H1 (cell line): ENCODE results near the gene PNLDC1. TPM values are rescaled to one million over a fixed set of nuclear protein-coding genes. Genes with fewer than 3 reads are reported as not detected.

Source experiments
- CTCF ChIA-PET: fragments of 300-600 bp; sonication (Branson Sonifier 250); formaldehyde crosslinking; loops from one replicate; lab custom pipeline; 2021; ENCODE audit not compliant: partially characterized antibody; lab: Charles Lee
- POLR2A ChIA-PET: fragments of 300-600 bp; sonication (Branson Sonifier 250); formaldehyde crosslinking; loops from one replicate; lab custom pipeline; 2021; ENCODE audit warnings: inconsistent platforms; ENCODE audit not compliant: partially characterized antibody; lab: Charles Lee
- DNase-seq, 2 experiments: peaks; one replicate each; pipeline versions ENCODE4 v3.0.0 to v3.0.0-alpha.2; 2010 to 2022; ENCODE audit warnings: low spot score in 2 of 2, low read depth in 1 of 2, mixed read lengths in 1 of 2
- FAIRE-seq: peaks from 2 replicates; lab custom pipeline; 2011; peaks lifted over from hg19 to GRCh38; lab: Jason Lieb, UNC
- H2AFZ ChIP-seq: 2 replicates; pipeline ENCODE4 v1.8.1; 2012; ENCODE audit warnings: low read length, inconsistent platforms
- H2AK5ac ChIP-seq: 2 replicates; pipeline ENCODE4 v1.6.1; 2013; ENCODE audit warnings: low read depth, low read length
- H2BK120ac ChIP-seq: replicated peaks from 2 replicates; pipeline ENCODE3; 2013; ENCODE audit warnings: low read depth, low read length, inconsistent platforms
- H2BK12ac ChIP-seq: 2 replicates; pipeline ENCODE4 v1.6.1; 2013; ENCODE audit warnings: low read depth, low read length
- H2BK15ac ChIP-seq: 2 replicates; pipeline ENCODE4 v1.6.1; 2013; ENCODE audit warnings: low read length
- H2BK20ac ChIP-seq: 2 replicates; pipeline ENCODE4 v1.6.1; 2013; ENCODE audit warnings: low read length
- H2BK5ac ChIP-seq: 2 replicates; pipeline ENCODE4 v1.6.1; 2013; ENCODE audit warnings: low read depth, low read length
- H3K14ac ChIP-seq: 2 replicates; pipeline ENCODE4 v1.6.1; 2013; ENCODE audit warnings: inconsistent platforms; ENCODE audit not compliant: insufficient read length
- H3K18ac ChIP-seq: 2 replicates; pipeline ENCODE4 v1.6.1; 2013; ENCODE audit warnings: low read length; ENCODE audit errors: extremely low read depth
- H3K23ac ChIP-seq: 2 replicates; pipeline ENCODE4 v1.6.1; 2013; ENCODE audit warnings: inconsistent platforms; ENCODE audit not compliant: insufficient read length
- H3K23me2 ChIP-seq: 2 replicates; pipeline ENCODE4 v1.6.1; 2013; ENCODE audit warnings: low read depth, low read length
- H3K27ac ChIP-seq: 2 replicates; pipeline ENCODE4 v1.6.1; 2011; ENCODE audit warnings: low read depth, low read length, inconsistent platforms
- H3K27me3 ChIP-seq, 4 experiments: replicated peaks in 1 of 4; 1 replicate in 1 of 4; 2 replicates in 3 of 4; pipeline versions ENCODE4 v1.6.1 to v1.8.1; 2011 to 2013; ENCODE audit warnings: low read length in 3 of 4, mild to moderate bottlenecking in 3 of 4, inconsistent platforms in 2 of 4, mixed read lengths in 2 of 4, moderate library complexity in 1 of 4; ENCODE audit not compliant: control insufficient read depth in 3 of 4, insufficient read depth in 3 of 4; ENCODE audit errors: extremely low read depth in 1 of 4
- H3K36me3 ChIP-seq, 4 experiments: 2 replicates each; pipeline versions ENCODE4 v1.6.1 to v1.8.1; 2011 to 2013; ENCODE audit warnings: mild to moderate bottlenecking in 4 of 4, low read length in 3 of 4, moderate library complexity in 2 of 4, control low read depth in 1 of 4, inconsistent platforms in 1 of 4; ENCODE audit not compliant: insufficient read depth in 4 of 4, control insufficient read depth in 2 of 4
- H3K4ac ChIP-seq: replicated peaks from 2 replicates; pipeline ENCODE3; 2013; ENCODE audit warnings: low read length, low read depth, mixed read lengths, inconsistent platforms; ENCODE audit not compliant: insufficient read length
- H3K4me1 ChIP-seq, 4 experiments: replicated peaks in 1 of 4; 1 replicate in 1 of 4; 2 replicates in 3 of 4; pipeline versions ENCODE4 v1.6.1 to v1.8.1; 2011 to 2013; ENCODE audit warnings: low read length in 3 of 4, inconsistent platforms in 2 of 4, mixed read lengths in 1 of 4; ENCODE audit not compliant: insufficient read depth in 4 of 4, control insufficient read depth in 3 of 4
- H3K4me2 ChIP-seq, 2 experiments: 2 replicates each; pipeline versions ENCODE4 v1.6.1 to v1.8.1; 2011 to 2013; ENCODE audit warnings: low read depth in 2 of 2, low read length in 2 of 2, control low read depth in 1 of 2, inconsistent platforms in 1 of 2, mild to moderate bottlenecking in 1 of 2; ENCODE audit not compliant: insufficient read depth in 1 of 2
- H3K4me3 ChIP-seq, 4 experiments: fragments of 200-600, 300-600 bp in 1 of 4; sonication (generic), shearing (Covaris generic), sonication (Bioruptor Twin) in 1 of 4; 2 replicates each; pipeline versions ENCODE4 v1.5.1 to v1.8.1; 2011 to 2016; ENCODE audit warnings: low read length in 4 of 4, low read depth in 3 of 4, control low read depth in 2 of 4, inconsistent platforms in 2 of 4, mild to moderate bottlenecking in 2 of 4, mixed read lengths in 1 of 4, moderate library complexity in 1 of 4; ENCODE audit not compliant: insufficient read depth in 2 of 4; ENCODE audit errors: extremely low read depth in 1 of 4
- H3K56ac ChIP-seq: replicated peaks from 2 replicates; pipeline ENCODE3; 2013; ENCODE audit warnings: low read depth, mild to moderate bottlenecking, mixed read lengths, low read length, inconsistent platforms; ENCODE audit not compliant: insufficient read length
- H3K79me1 ChIP-seq: 2 replicates; pipeline ENCODE4 v1.6.1; 2013; ENCODE audit warnings: low read depth, low read length, control low read depth
- H3K79me2 ChIP-seq, 2 experiments: 2 replicates each; pipeline versions ENCODE4 v1.6.1 to v1.8.1; 2012 to 2013; ENCODE audit warnings: low read length in 2 of 2, mild to moderate bottlenecking in 2 of 2, inconsistent platforms in 1 of 2; ENCODE audit not compliant: insufficient read depth in 2 of 2, control insufficient read depth in 1 of 2
- H3K9ac ChIP-seq, 4 experiments: replicated peaks in 1 of 4; 1 replicate in 1 of 4; 2 replicates in 3 of 4; pipeline versions ENCODE4 v1.6.1 to v1.8.1; 2011 to 2013; ENCODE audit warnings: low read depth in 3 of 4, low read length in 3 of 4, control low read depth in 2 of 4, mild to moderate bottlenecking in 2 of 4, moderate library complexity in 2 of 4, inconsistent platforms in 1 of 4; ENCODE audit errors: extremely low read depth in 1 of 4
- H3K9me3 ChIP-seq, 2 experiments: 2 replicates each; pipeline versions ENCODE4 v1.6.1 to v1.8.1; 2012 to 2013; ENCODE audit warnings: mild to moderate bottlenecking in 2 of 2, moderate library complexity in 2 of 2, control low read depth in 1 of 2, inconsistent platforms in 1 of 2, low read depth in 1 of 2, low read length in 1 of 2, mixed read lengths in 1 of 2; ENCODE audit not compliant: insufficient read depth in 2 of 2
- H4K20me1 ChIP-seq, 2 experiments: replicated peaks in 1 of 2; 2 replicates each; pipeline versions ENCODE3 to v1.8.1; 2011 to 2013; ENCODE audit warnings: inconsistent platforms in 2 of 2, low read length in 2 of 2, mild to moderate bottlenecking in 1 of 2; ENCODE audit not compliant: insufficient read depth in 2 of 2, control insufficient read depth in 1 of 2
- H4K5ac ChIP-seq: 2 replicates; pipeline ENCODE4 v1.6.1; 2013; ENCODE audit warnings: low read length, low read depth, mixed read lengths, inconsistent platforms; ENCODE audit not compliant: insufficient read length
- H4K8ac ChIP-seq: 2 replicates; pipeline ENCODE4 v1.8.0; 2013; ENCODE audit warnings: mild to moderate bottlenecking, moderate library complexity, low read length, inconsistent platforms; ENCODE audit not compliant: insufficient read depth; ENCODE audit errors: extremely low read depth
- H4K91ac ChIP-seq: replicated peaks from 2 replicates; pipeline ENCODE3; 2013; ENCODE audit warnings: low read length, mixed read lengths, inconsistent platforms; ENCODE audit not compliant: insufficient read length
- BRCA1 ChIP-seq: IDR thresholded peaks from 2 replicates; pipeline ENCODE4 v1.6.1; 2012; ENCODE audit warnings: low read depth, low read length, improper control_type of control experiment
- CTBP2 ChIP-seq: IDR thresholded peaks from 2 replicates; pipeline ENCODE4 v1.7.0; 2011; ENCODE audit warnings: borderline replicate concordance, mild to moderate bottlenecking, moderate library complexity, mixed read lengths, low read length; ENCODE audit not compliant: insufficient read depth, insufficient read length
- EZH2 ChIP-seq: fragments of 200-600 bp; sonication (generic); IDR thresholded peaks from 2 replicates; pipeline ENCODE4 v1.7.1; 2012; ENCODE audit warnings: low read depth, mild to moderate bottlenecking, moderate library complexity, low read length, inconsistent platforms; ENCODE audit not compliant: severe bottlenecking
- SAP30 ChIP-seq: fragments of 300-600 bp; sonication (generic); IDR thresholded peaks from 2 replicates; pipeline ENCODE4 v1.7.1; 2012; ENCODE audit warnings: low read length, moderate library complexity, mild to moderate bottlenecking, inconsistent platforms; ENCODE audit not compliant: insufficient read depth, insufficient replicate concordance
- SRF ChIP-seq: IDR thresholded peaks from 2 replicates; pipeline ENCODE4 v1.6.1; 2011; ENCODE audit warnings: mild to moderate bottlenecking, low read depth, low read length, moderate library complexity
- SUZ12 ChIP-seq: fragments of 200-600 bp; sonication (generic); IDR thresholded peaks from 2 replicates; pipeline ENCODE4 v1.6.1; 2012; ENCODE audit warnings: mild to moderate bottlenecking, inconsistent platforms, low read length, moderate library complexity, mixed read lengths
- TAF1 ChIP-seq: IDR thresholded peaks from 2 replicates; pipeline ENCODE4 v1.6.1; 2011; ENCODE audit warnings: mild to moderate bottlenecking, low read depth, low read length
- TAF7 ChIP-seq: optimal IDR thresholded peaks from 2 replicates; pipeline ENCODE3; 2011; ENCODE audit warnings: low read depth, mild to moderate bottlenecking, inconsistent platforms, low read length, moderate library complexity, borderline replicate concordance
- WGBS, 2 experiments: shearing (Covaris generic) in 1 of 2; methylation state at CpG; one replicate each; pipeline versions ENCODE4 v1.1.6 to v1.1.7; 2013 to 2015; ENCODE audit warnings: low lambda C conversion rate in 2 of 2, mixed read lengths in 2 of 2, inconsistent platforms in 1 of 2, low coverage in 1 of 2, missing lambda C conversion rate in 1 of 2; ENCODE audit not compliant: insufficient replicate concordance in 2 of 2, insufficient coverage in 1 of 2, insufficient read length in 1 of 2; ENCODE audit errors: extremely low coverage in 1 of 2, missing lambda C conversion rate in 1 of 2; 5-methylcytosine and 5-hydroxymethylcytosine counted together
- polyA plus RNA-seq, 7 experiments: library from polyadenylated mRNA; depleted of rRNA in 3 of 7; stranded (reverse) in 5 of 7; unstranded in 2 of 7; fragments of >200 nt in 5 of 7; fragments of 200-250 nt in 2 of 7; gene quantifications; 1 replicate in 5 of 7; 2 replicates in 1 of 7; 4 replicates in 1 of 7; pipeline versions ENCODE4 v1.2.1 to v1.2.3, GENCODE V29; 2011 to 2013; ENCODE audit warnings: missing spikeins in 2 of 7, mixed read lengths in 2 of 7
- total RNA-seq: library from RNA; stranded (reverse); fragmentation: NEBNext Ultra II Directional; extraction: Animal tissue kit (Norgen Biotek cat#: 25700); gene quantifications from 2 replicates; pipeline ENCODE4 v1.2.1, GENCODE V29; 2021
- TF ChIP-seq, protein P1 (sequence below): IDR thresholded peaks from 2 replicates; pipeline ENCODE4 v1.6.1; 2012; ENCODE audit warnings: low read length, inconsistent platforms
- TF ChIP-seq, protein P2 (sequence below): IDR thresholded peaks from 2 replicates; pipeline ENCODE4 v1.6.1; 2011; ENCODE audit warnings: low read depth, mild to moderate bottlenecking, low read length; ENCODE audit not compliant: insufficient read depth

PNLDC1 gene
- total and polyA plus RNA-seq, 2 of the 8 experiments (the other 6 are each of a cell fraction or from before 2014, with no cell fraction given): 0.15 to 0.34 TPM

DNA sequence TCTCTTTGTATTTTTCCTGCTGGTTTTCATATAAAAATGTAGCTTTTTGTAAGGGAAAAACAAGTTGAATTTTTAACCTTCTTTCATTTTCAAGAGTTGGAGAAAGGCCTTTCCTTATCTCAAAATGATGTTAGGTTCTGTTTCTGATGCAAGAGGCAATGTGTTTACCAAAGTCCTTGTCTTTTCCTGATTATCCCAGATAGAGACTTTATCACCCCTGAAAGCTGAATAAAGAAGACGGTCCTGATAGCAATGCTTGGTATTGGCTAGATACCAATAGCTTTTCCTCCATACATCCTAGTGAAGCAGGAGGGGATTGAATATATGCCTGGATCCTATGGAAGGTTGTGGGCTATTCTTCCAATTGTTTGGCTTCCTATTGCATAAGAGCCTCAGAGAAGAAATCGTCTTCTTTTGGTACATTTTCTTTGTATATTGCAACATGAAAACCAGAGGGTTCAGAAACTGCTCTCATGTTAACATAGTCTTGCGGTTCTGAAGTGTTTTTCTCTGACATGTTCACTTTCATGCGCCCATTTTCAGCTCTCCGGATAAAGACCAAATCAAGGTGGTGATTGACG lies 5.5 kb downstream of the PNLDC1 start:
- Histone ChIP-seq H3K27ac (no peak overlapping the region), H3K23me2 (no peaks in the 10 kb centered on the region), H3K14ac (no peak overlapping the region), H3K4me2 (no peak overlapping the region), H4K5ac (no peak overlapping the region), H2BK20ac (no peak overlapping the region), H3K4me1 (no peaks in the 10 kb centered on the region), H3K23ac (no peak overlapping the region), H3K79me1 (no peaks in the 10 kb centered on the region), H3K4ac (no peak overlapping the region)
- CTCF ChIA-PET: interaction anchor here (0.8 to 1.0 kb wide), 3 partner anchors 9 to 333 kb away, joined by 3 read pairs; no protein-coding TSS in a partner anchor
- TF ChIP-seq BRCA1 (no peak), EZH2 (no peak), CTBP2 (no peak), SAP30 (no peak), SUZ12 (no peak), TAF7 (no peak), SRF (no peak), TAF1 (no peak)
- TF ChIP-seq, protein P1, sequence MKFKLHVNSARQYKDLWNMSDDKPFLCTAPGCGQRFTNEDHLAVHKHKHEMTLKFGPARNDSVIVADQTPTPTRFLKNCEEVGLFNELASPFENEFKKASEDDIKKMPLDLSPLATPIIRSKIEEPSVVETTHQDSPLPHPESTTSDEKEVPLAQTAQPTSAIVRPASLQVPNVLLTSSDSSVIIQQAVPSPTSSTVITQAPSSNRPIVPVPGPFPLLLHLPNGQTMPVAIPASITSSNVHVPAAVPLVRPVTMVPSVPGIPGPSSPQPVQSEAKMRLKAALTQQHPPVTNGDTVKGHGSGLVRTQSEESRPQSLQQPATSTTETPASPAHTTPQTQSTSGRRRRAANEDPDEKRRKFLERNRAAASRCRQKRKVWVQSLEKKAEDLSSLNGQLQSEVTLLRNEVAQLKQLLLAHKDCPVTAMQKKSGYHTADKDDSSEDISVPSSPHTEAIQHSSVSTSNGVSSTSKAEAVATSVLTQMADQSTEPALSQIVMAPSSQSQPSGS: no peak
- TF ChIP-seq, protein P2, sequence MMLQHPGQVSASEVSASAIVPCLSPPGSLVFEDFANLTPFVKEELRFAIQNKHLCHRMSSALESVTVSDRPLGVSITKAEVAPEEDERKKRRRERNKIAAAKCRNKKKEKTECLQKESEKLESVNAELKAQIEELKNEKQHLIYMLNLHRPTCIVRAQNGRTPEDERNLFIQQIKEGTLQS: no peak
- TF ChIP-seq, all 59 proteins: peak for 0
- DNase-seq: no peak
- no peaks in the 10 kb centered on the region for H3K27me3 ChIP-seq
- no peak overlapping the region for H3K9ac ChIP-seq
- no peaks in the 10 kb centered on the region for H3K36me3 ChIP-seq
- POLR2A ChIA-PET: interaction anchor here (0.6 to 1.7 kb wide), 4 partner anchors 9 to 77 kb away, joined by 3 to 8 read pairs (median 4); partner anchors contain the start of genes MRPL18 and TCP1
- no peak overlapping the region for H3K4me3 ChIP-seq
- no peak overlapping the region for H2BK15ac ChIP-seq
- H2BK5ac ChIP-seq: no peak overlapping the region; the same call in 1 of the 2 replicates
- no peak overlapping the region for H4K91ac ChIP-seq
- no peak overlapping the region for H3K56ac ChIP-seq
- no peak overlapping the region for H2BK12ac ChIP-seq
- WGBS, 2 experiments: 90% methylated on average over 6 of the region's 6 CpGs; no CpG with 5 or more reads in 1 of the 2 experiments
- no peak overlapping the region for H4K8ac ChIP-seq
- H3K9me3 ChIP-seq: no peaks in the 10 kb centered on the region
- H3K18ac ChIP-seq: no peak overlapping the region
- no peaks in the 10 kb centered on the region for H4K20me1 ChIP-seq
- no peak for FAIRE-seq
- H2AK5ac ChIP-seq: no peak overlapping the region; the same call in 1 of the 2 replicates
- no peaks in the 10 kb centered on the region for H3K79me2 ChIP-seq
- H2BK120ac ChIP-seq: no peak overlapping the region
- no peak overlapping the region for H2AFZ ChIP-seq
